Islet precursor cell (in vitro differentiated cells): ENCODE data around the gene TM4SF1.
A peak's percentile ranks its signal among the peaks of the same experiment; 100 is the strongest.
"Not testable (repeated sequence)": the region's sequence is repeated elsewhere in the genome, so short reads cannot be mapped to it uniquely, and the experiment has no call there.

Experiments
- DNase-seq: peaks from one replicate; pipeline ENCODE4 v3.0.0-alpha.2; 2018

Gene TM4SF1

GRCh38 chr3:149393345-149394160 lies 16.1 kb upstream of the TM4SF1 start:
- peak; percentile 84 for DNase-seq

GRCh38 chr3:149391960-149392359 lies 14.5 kb upstream of the TM4SF1 start:
- no peak for DNase-seq

GRCh38 chr3:149390772-149391212 lies 13.3 kb upstream of the TM4SF1 start:
- peak; percentile 80 for DNase-seq

GRCh38 chr3:149390294-149390693 lies 12.8 kb upstream of the TM4SF1 start:
- DNase-seq, result no peak

GRCh38 chr3:149388531-149389417 lies 11.3 kb upstream of the TM4SF1 start:
- no peak for DNase-seq

- no peak for DNase-seq
These were observed 10.6 kb upstream of the TM4SF1 start for GRCh38 chr3:149388001-149388440.

GRCh38 chr3:149386299-149386606 lies 8.8 kb upstream of the TM4SF1 start:
- no peak for DNase-seq

GRCh38 chr3:149385617-149386298 lies 8.3 kb upstream of the TM4SF1 start:
- no peak for DNase-seq

GRCh38 chr3:149384911-149385321 lies 7.5 kb upstream of the TM4SF1 start:
- DNase-seq, result peak; percentile 81

- no peak for DNase-seq
These were observed 6.7 kb upstream of the TM4SF1 start for GRCh38 chr3:149384167-149384566.

GRCh38 chr3:149383703-149384102 lies 6.3 kb upstream of the TM4SF1 start:
- DNase-seq, result no peak

- DNase-seq, result no peak
These were observed 5.1 kb upstream of the TM4SF1 start for GRCh38 chr3:149382518-149382917.

- DNase-seq, result no peak
These were observed 4.6 kb upstream of the TM4SF1 start for GRCh38 chr3:149382101-149382467.

- no peak for DNase-seq
These were observed 4.0 kb upstream of the TM4SF1 start for GRCh38 chr3:149381173-149382100.

- not testable (repeated sequence) for DNase-seq
These were observed 2.8 kb upstream of the TM4SF1 start for GRCh38 chr3:149380220-149380619.

GRCh38 chr3:149378478-149379309 lies 1.2 kb upstream of the TM4SF1 start:
- no peak for DNase-seq

- DNase-seq, result no peak
These were observed 586 bp downstream of the TM4SF1 start for GRCh38 chr3:149376718-149377407.

- DNase-seq, result no peak
These were observed 1.8 kb downstream of the TM4SF1 start for GRCh38 chr3:149375501-149376196.

- DNase-seq, result no peak
These were observed 2.5 kb downstream of the TM4SF1 start for GRCh38 chr3:149374793-149375500.
